GM19351 (cell line): Measurements from ENCODE around the gene TGFBR3.
A peak's percentile ranks its signal among the peaks of the same experiment; 100 is the strongest.

Source experiments
- ATAC-seq: cut with Tn5 transposase; IDR thresholded peaks from one replicate; pipeline ENCODE4 v1.9.1; 2021; ENCODE audit warnings: mild to moderate bottlenecking, moderate library complexity; ENCODE audit not compliant: unreplicated experiment

TGFBR3 gene

DNA sequence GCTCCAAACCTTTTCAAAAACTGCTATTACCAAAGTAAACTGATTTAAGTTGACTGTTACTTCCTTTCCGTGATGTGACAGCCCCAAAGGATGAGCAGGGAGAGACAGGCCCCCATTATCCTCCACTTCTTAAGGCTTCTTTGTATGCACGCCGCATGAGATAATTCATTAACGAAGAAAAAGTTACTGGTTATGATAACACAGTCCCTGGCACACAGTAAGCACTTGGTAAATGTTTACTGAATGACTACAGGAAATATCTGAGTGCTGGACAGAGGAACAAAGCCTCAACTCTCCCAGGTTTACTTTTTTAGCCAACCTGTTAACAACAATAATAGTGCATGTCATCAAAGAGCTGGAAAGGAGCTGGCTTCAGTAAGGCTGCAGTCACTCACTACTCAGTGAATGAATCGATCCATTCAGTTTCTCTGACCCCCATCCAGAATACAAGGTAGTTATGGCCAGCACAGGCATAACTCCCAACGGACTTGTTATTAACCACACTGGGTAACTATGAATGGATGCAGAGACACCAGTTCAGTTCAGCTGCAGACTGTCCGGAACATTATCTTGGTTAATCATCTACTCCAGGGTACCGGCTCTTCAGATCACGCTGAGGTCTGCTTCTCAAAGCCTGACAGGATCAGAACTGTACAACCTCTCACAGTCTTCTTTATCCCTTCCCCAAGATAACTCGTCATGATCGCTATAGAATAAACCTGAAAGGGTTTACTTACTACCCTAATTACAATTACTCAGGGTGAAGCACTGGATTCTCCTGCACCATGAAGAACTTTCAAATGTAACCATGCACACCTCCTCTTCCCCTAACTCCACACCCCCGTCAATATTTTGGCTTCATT lies 58.3 kb downstream of the TGFBR3 start:
- no peak for ATAC-seq

DNA sequence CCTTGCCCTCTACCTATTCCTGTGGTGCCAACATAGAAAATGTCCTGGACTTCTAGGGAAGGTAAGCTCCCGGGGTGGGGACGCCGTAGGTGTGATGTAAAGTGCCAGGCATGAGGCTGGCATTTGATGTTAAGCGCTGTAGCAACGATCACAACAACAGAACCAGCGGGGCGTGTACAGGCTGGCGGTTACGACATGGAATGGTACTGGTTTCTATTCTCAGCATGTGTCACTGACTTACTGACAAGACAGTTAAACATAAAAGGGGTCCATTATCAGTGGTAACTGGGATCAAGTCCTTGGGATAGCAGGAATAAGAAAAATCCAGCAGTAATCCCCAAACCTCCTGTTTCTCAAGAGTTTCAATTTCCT lies 58.9 kb downstream of the TGFBR3 start:
- ATAC-seq: no peak

DNA sequence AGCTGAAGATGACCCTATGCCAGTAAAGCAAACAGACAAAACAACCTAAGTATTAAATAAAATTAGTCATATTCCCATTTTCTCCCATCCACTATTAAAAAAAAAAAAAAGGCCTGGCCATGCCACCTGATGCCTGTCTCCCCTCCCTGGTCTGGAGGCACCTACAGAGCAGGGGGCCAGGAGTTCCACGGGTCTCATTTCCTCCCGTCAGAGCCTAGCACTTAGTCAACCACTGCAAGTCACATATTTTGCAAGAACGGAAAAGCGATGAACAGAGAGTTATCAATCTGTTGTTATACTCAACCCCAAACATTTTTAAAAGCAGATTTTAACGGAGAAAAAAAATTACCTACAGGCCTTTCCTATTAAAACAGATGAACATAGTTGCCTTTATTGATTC lies 59.3 kb downstream of the TGFBR3 start:
- no peak for ATAC-seq

DNA sequence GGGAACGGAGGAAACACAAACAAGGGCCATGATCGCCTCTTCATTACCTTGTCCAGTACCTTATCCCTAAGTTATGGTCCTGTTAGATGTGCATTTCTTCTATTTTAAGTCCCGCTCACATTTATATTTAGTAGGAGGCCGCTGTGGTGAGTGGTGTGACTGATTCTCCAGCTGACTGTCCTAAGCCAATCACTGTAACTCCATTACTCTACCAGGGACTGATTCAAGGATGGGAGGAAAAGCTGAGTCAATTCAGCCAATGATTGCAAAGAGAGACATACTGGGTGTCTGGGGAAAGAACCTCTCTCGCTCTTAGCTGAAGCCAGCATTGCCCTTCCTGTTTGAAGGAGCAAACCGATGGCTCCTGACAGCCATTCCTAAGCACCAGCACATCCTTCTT lies 59.7 kb downstream of the TGFBR3 start:
- no peak for ATAC-seq

DNA sequence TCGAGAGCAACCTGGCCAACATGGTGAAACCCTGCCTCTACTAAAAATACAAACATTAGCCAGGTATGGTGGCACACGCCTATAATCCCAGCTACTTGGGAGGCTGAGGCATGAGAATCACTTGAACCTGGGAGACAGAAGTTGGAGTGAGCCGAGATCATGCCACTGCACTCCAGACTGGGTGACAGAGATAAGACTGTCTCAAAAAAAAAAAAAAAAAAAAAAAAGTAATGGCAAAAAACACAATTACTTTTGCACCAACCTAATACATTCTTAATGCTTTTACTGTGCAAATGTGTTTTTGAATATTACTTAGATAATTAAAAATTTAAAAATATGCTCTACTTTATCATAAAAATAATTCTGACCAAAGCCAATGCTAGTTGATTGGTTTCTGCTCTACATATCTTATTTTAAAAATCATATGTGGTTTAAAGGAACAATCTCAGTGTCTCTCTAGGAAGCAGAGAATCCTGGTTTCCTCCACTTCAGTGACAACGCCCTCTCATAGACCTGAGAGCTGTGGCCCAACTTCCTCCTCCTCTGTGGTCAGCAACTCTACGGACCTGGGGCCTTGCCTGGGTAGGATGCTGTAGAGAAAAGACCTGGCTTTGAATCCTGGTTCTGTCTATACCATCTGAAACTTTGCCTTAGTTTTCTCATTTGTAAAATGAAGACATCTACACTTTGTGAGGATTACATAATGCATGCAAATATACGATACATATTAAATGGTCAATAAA lies 64.7 kb downstream of the TGFBR3 start:
- ATAC-seq: no peak

DNA sequence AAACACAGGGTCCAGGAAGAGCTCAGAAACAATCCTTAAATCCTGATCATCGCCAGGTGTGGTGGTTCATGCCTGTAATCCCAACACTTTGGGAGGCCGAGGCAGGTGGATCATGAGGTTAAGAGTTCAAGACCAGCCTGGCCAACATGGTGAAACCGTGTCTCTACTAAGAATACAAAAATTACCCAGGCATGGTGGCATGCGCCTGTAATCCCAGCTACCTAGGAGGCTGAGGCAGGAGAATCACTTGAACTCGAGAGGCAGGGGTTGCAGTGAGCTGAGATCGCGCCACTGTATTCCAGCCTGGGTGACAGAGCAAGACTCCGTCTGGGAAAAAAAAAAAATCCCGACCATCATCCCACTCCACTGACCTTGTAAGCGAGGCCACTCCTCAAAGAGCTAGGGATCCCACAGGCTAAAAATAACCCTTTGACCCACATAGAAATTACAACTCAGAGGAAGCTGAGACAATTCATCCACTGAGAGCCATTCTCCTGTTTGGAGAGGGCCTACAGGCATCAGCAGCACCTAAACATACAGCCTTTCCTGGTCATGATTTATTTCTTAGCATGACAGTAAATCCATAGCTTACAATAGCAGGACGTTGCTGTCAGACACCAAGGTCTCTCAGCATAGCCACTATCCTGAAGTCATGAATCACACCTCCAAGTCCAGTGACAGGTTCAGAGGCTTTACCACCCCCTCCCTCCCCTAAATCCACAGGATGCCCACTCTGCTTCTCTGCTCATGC lies 66.7 kb downstream of the TGFBR3 start:
- ATAC-seq: no peak

DNA sequence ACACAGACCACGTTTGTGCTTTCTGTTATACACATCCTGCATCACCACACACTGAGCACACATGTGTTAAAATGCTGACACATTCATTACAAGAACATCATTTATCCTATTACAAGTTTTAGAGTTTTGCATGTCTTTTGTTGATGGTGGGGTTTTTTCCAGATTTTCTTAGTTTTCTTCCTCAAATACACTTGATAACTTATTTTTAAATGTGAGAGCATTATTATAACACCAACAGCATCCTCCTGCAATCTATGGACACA lies 67.3 kb downstream of the TGFBR3 start:
- ATAC-seq: peak; percentile 42

DNA sequence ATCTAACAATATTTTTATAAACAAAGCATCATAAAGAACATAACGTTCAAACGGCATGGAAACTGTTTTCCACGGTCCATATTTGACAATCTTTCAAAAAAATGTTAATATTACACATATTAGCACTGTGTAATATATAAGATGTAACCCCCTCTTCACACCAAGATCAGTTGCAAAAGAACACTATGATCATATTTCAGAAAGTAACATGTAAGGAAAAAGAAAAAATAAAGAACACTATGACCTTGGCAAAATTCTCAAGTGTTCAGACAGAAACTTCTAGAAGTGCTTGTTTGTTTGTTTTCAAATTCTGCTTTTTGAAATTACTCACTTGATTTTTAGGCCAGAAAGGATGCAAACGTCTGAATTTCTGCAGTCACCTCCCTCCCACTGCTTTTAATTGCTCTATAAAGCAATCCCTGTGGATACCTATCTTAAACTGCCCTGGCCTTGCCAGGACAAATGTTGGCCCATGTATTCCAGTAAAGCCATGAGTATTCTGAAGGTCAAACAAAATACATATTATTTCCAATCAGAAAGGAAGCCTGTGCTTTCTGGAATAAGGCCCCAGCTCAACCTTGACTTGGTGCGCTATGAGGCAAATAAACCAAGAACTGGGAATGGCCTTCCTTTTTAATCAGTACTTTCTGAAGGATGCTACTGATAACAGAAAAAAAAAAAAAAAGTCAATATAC lies 68.6 kb downstream of the TGFBR3 start:
- no peak for ATAC-seq

DNA sequence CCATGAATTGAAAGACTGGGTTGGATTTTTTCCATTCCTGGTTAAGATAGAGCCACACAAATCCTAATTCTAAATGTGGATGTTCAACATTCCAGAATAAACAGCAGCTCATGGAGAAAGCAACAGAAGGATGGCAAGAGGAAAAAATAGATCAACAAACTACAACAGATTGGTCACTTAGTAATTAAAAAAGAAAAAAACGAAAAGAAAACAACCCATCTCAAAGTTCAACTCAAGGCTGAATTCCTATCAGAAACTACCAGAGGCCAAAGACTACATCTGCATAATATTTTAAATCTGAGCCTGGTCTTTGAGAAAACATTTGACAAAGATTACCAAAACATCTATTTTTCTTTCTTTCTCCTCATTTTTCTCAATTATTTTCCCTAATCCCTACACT lies 69.9 kb downstream of the TGFBR3 start:
- no peak for ATAC-seq

DNA sequence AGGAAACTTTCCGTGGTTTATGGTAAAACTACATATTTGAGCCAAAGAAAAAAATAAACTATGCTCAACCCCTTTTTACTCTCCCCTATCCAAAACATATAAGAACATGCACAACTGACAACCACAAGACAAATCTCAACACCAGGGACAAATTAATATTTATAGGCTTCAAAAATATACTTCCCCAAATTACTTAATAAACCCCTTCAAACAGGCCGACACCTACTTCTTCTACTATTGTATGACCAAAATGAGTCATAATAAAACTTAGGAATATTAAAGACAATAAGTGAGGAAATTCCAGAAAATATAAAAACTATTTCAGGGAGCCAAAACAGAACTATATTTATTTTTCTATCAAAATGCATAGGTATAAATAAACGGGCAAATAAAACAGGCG lies 71.5 kb downstream of the TGFBR3 start:
- ATAC-seq: no peak

DNA sequence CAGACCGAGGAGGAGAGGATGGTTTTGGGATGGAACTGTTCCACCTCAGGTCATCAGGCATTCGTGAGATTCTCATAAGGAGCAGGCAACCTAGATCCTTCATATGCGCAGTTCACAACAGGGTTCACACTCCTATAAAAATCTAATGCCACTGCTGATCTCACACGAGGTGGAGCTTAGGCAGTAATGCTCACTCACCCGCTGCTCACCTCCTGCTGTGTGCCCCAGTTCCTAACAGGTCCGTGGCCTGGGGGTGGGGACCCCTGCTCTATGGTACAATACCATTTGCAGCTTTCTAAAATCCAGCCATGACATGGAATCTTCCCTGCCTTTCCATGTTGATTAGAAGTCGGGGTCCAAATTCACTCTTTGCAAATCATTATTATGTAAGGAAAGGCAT lies 72.1 kb downstream of the TGFBR3 start:
- no peak for ATAC-seq

DNA sequence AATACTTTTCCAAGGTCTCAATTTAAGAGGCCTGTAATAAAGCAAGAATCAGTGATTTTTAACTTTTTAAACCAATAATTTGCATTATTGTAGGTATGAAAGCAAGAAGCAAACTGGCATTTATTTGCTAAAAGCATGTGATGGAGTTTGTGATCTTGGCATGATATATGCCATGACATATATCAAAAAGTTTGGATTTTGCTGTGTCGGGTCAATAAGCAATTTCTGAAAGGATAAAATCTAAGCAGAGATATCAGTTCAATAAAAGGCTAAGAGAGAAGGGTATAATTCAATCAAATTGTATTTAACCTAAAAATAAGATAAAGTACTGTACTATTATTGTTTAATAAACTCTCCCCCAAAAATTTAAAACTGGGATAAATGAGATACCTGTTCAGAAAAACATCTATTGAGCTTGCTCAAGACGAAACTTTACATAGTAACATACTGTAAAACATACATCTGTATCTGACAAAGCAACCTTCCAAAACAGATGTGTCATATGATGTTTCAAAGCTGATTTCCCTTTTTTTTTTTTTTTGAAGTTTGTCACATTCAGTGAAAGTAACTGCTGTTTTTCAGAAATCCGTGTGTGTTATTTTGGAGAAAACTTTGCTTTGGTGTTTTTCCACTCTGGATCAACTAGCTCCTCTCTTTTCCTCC lies 74.5 kb downstream of the TGFBR3 start:
- no peak for ATAC-seq

DNA sequence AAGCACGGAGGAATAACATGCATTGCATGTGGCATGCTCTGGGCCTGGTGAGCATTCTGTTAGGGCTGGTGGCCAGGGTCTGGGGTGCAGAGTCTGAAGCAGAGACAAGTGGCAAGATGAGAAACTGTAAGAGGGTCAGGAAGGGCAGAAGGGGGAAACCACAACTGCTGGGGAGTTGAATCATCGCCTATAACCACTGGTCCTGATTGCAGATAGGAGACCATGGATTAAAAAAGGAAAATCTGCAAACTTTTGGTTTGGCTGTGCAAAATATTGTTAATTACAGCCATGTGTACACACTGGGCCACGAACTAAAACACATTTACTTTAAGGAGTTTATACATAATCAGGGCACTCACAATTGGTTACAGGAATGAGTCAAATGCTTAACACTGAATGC lies 76.6 kb downstream of the TGFBR3 start:
- peak; percentile 40 for ATAC-seq

DNA sequence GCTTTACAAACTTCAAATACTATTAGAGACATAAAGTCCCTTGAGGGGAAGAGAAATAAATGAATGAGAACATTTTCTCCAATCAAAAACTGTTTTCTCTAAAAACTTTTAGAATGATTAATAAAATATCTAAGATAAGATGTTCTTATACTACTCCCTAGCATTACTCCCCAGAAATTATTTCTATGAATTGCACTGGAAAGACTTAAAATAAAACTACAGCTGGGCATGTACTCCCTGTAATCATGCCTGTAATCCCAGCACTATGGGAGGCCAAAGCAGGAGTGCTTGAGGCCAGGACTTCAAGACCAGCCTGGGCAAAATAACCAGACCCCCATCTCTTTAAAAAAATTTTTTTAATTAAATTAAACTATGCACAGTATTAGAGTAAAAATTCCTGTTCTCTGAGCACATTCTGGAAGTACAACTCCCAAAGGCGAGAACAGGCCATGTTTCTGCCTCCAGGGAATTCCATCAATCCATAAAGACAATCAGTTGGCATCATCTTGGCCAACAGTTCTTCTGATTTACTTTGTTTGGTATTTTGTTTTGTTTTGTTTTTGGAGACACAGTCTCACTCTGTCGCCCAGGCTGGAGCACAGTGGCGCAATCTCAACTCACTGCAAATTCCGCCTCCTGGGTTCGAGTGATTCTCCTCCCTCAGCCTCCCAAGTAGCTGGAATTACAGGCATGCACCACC lies 77.9 kb downstream of the TGFBR3 start:
- no peak for ATAC-seq

DNA sequence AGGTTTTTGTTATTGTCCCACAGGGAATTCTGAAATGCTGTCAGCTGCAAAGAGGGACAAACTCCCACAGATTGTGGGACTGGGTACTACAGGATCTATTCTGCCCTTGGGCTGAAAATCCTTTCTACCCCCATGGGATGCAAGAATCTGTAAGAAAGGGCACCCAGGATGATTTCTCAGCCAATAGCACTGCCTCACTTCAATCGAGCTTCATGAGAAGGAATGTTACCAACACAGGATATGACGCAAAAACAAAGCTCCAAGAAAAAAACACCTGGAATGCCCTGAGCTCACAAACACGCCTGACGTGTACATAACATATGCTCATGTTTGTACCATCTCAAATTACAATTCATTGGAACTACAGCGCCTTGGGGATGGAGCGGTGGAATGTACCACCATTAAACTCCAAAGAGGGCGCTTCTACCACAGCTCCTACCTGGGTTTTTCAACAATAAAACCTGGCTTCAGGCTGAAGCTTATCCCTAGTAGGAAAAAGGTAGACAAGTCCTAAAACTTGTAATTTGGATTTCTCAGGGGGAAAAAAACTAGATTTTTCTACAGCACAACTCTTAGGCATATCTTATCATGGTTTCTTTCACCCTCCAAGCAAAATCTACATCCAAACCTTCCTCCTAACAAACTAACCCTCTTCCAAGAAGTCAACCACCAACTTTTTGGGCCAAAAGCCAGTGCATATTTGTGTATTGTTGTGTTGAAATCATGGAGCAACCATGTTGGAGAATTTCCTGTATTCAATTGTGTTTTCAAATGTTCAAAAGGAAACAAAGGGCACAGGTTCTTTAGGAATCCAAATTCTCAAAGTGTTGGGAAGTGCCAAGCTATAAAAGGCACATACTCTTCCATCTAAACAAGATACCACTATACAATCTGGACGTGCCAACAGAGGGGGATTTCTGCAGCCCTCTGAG lies 78.9 kb downstream of the TGFBR3 start:
- ATAC-seq: no peak

DNA sequence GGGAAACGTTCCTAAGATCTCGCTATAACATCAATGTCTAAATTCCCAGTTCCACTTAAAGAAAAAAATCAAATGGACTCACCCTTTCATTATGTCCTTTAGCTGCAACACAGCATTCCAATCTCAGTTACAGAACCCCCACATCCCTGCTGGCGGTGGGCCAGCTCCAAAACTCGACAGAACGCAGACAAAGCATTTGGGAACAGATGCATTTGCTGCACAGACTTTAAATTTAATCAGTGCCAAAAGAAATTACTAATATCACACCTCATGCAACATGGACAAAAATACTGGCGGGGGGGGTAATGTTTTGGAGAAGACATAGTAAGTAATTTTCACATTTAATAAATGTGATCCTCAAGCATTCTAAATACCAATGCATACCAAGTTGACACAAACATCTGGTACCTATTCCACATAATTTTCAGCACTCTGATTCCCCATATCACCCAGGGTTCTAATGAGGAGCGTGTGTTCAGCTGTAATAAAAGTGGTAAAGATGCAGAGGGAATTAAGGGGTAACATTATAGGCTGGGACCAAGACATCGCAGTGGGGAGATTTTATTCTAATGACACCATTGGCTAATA lies 79.7 kb downstream of the TGFBR3 start:
- ATAC-seq: no peak

DNA sequence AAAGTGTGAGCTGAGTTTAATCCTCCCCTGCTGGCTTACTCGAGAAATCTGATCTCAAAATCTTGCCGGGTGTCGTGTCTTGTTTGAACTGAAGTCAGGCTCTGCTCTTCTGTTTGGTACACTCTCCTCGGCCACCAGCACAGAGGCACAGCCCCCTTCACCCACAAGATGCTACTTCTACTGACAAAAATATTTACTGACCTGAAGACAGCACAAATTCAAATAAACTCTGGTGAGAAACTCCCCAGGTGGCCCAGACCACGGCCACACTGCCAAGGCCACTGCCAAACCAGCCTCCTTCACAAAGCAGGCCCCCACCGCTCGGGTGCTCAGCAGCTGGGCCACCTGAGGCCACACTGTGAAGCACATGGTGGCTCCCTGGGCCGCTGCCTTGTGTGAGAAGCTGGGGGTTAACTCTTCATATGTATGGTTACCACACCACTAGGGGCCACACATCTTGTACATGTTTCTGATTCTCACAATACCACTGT lies 80.6 kb downstream of the TGFBR3 start:
- ATAC-seq: no peak

DNA sequence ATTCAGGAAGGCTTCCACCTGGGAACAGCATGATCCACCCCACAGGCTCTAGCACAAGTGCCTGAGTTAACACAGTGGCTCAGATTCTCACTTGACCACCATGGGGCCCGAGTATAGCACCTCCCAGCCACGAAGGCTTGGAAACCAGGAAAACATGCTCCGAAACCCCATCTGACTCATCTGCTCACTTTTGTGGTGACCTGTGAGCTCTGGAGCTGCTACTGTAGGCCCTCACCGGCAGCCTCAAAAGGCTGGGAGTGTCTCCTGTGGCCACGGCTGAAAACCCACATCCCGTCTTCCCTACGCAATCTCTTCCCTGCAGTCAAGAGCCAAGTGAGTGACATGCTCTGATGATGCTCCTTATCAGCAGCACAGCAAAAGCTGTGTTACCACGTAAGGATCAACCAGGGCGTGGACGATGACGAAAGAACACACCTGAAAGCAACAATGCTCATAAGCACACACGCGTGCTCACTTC lies 81.4 kb downstream of the TGFBR3 start:
- peak; percentile 17 for ATAC-seq
